Fibroblast of the aortic adventitia (primary cell): ENCODE results near the gene MVB12A. TPM values are rescaled to one million over a fixed set of nuclear protein-coding genes. Genes with fewer than 3 reads are reported as not detected.

ENCODE experiments used
- DNase-seq: peaks from one replicate; pipeline ENCODE4 v3.0.0-alpha.2; 2010; ENCODE audit warnings: low read depth
- H3K4me3 ChIP-seq: 2 replicates; pipeline ENCODE4 v1.5.1; 2011; ENCODE audit warnings: low read depth, mild to moderate bottlenecking, control low read depth, low read length, moderate library complexity
- total RNA-seq: library from RNA; depleted of rRNA; stranded (reverse); fragments of >200 nt; gene quantifications from 2 replicates; pipeline ENCODE4 v1.2.3, GENCODE V29; 2012; ENCODE audit warnings: low replicate concordance
- TF ChIP-seq, protein P1 (sequence below): IDR thresholded peaks from 2 replicates; pipeline ENCODE4 v1.5.1; 2011; ENCODE audit warnings: mild to moderate bottlenecking, low read length, control low read depth, inconsistent platforms; ENCODE audit not compliant: insufficient read depth

MVB12A gene
- total RNA-seq, 1 donor = 47.5 TPM

DNA sequence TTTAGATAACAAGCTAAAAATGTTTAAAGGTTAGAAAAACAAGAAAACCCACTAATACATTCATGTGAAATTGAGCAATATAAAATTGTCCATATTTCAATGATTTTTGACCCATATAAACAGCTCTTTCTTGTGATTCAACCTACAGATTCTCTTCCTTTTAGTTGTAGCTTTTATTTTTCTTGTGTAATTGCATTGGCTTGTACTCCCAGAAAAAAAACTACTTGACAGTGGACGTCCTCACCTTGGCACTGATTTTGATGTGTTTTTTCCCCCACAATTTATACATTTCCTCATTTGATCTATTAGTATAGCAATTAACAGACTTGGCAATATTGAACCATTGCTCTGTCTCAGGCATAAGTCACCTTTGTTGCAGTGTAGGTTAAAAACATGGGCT is 30.6 kb upstream of the MVB12A start:
- TF ChIP-seq, protein P1, sequence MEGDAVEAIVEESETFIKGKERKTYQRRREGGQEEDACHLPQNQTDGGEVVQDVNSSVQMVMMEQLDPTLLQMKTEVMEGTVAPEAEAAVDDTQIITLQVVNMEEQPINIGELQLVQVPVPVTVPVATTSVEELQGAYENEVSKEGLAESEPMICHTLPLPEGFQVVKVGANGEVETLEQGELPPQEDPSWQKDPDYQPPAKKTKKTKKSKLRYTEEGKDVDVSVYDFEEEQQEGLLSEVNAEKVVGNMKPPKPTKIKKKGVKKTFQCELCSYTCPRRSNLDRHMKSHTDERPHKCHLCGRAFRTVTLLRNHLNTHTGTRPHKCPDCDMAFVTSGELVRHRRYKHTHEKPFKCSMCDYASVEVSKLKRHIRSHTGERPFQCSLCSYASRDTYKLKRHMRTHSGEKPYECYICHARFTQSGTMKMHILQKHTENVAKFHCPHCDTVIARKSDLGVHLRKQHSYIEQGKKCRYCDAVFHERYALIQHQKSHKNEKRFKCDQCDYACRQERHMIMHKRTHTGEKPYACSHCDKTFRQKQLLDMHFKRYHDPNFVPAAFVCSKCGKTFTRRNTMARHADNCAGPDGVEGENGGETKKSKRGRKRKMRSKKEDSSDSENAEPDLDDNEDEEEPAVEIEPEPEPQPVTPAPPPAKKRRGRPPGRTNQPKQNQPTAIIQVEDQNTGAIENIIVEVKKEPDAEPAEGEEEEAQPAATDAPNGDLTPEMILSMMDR = no peak
- DNase-seq = no peak
- no peak overlapping the region for H3K4me3 ChIP-seq

DNA sequence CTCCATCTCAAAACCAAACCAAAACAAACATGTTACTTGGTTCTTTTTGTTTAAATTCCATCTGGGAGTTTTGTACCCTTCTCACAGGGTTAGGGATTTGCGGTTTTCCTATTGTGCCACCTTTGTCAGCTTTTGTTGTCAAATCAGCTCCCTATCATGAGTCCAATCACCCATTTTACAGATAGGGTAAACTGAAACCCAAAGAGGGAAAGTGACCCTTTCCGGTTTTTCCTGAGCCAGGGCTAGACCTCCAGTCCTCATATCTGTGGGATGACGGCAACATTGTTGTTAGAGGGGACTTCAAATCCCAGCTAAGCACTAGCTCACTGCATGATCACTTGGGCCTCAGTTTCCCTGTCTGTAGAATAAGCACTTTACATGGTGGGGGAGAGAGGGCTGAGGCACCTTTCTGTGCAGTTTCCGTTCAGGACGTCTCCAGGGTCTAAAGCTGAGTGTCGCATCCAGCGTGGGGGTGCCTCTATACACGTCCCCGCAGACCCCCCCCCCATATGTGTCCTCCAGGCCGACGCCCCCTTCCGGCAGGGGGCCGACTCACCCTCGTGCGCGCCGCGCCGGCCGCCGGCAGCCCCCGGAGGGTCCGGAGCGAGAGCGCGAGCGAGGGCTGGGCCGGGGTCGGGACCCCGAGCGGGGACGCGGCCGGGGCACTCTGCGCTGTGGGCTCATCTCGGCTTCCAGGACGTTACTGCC is 29.7 kb upstream of the MVB12A start:
- peak overlapping the region; percentile 65 for H3K4me3 ChIP-seq
- TF ChIP-seq, protein P1 = no peak
- no peak for DNase-seq

DNA sequence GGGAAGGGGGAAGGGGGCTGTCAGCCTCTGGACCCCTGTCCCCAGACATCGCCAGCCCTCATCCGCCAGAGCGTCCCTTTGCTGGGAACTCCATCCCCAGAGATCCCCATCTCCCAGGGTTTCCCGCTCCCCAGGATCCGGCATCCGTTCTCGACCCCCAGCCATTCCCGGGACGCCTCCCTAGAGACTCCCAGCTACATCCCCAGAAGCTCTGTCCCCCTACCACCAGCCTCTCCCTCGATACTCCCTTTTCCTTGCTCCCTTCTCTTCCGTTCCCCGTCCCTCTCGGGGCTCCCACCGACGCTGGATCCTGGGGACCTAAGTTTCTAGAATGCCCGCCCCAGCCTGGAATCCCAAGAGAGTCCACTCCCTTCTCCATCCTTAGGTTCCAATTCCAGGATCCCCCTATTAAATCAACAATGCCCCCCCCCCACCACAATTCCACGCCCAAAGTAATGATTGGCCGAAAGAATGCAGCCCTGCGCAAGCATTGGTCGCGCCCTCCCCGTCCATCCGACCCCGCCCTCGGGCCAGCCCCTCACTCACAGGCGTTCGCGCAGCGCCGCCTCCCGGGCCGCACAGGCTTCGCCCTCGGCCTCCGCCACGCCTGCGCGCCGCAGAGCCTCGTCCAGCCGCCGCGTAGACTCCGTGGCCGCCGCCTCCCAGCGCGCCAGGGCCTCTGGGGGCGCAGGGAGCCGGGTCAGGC is 29.0 kb upstream of the MVB12A start:
- TF ChIP-seq, protein P1 = peak; percentile 62
- DNase-seq = peak; percentile 83
- H3K4me3 ChIP-seq = peak overlapping the region; percentile 65

DNA sequence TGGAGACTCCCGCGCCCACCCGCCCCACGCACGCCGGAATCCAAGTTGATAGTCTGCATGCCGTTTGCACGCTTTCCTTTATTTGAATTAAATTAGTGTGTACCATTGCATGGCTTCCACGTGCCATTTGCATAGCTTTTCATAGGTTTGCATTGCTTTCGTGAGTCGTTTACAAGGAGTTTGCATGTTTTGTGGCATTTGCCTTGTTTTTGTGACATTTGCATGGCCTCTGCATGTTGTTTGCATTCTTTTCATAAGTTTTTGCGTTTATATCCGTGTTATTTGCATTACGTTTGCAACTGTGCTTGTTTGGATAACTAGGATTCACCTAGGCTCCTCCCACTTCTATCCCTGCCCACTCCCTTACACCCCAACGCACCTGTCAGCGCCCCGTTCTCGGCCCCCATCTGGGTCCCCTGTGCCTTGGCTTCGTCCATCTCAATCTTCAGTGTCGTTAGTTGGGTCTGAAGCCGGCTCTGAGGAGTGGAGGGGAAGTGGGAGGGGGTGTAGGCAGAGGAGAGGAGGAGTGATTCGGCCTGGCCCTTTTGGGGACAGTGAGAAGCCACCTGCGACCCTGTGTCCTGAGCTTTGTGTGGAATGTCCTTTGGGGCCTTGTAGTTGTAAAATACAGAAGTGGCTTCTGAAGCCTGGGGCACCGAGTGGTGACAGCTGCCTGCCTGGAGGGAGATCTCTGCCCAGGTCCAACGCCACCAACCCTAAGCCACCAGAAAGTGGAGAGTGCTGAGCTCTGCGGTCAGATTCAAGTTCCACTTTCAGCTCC is 28.3 kb upstream of the MVB12A start:
- TF ChIP-seq, protein P1 = no peak
- no peak for DNase-seq
- H3K4me3 ChIP-seq = peak overlapping the region; percentile 31

DNA sequence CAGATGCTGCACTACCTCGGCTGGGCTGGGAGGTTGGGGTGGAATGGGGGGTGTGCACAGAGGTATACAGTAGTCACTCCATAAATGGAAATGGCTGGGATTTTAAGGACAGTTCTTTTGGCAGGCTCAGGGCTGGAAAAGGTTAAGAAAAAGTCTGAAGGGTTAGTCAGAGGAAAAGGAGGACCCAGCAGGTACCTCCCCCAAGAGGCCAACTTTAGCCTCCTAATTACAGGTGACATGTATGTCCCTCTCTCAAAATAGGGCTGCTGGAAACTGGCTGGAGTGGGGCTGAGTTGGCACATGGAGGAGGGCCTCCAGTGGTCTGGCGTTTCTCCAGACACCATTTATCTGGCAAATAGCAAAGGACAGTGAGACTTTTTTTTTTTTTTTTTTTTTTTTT is 26.8 kb upstream of the MVB12A start:
- DNase-seq = no peak

DNA sequence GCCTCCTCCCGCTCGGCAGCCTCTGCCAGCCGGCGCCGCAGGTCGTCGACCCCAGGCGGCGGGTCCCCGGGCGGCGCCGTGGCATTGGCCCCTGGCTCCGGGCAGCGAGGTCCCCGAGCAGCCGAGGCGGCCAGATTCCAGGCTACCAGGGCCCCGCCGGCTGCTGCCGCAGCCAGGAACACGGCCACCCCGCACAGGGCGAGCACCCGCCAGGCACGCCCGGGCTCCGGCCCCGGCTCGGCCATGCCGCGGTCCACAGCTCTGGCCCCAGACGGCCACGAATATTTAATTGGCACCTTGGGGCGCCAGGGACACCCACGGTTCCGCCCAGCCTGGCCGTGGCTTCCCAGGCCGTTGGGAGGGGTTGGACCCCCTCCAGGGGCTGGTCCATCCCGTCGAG is 25.9 kb upstream of the MVB12A start, which contains the start of gene CCDC194:
Gene CCDC194 (minus strand): TSS at position 283 of the 400 bp plus-strand sequence. CDS start 38 bp downstream, at position 245.
- H3K4me3 ChIP-seq = no peak within 1 kb of the TSS
- DNase-seq = no peak
- TF ChIP-seq, protein P1 = no peak

More for the DNA sequence above, 26.8 kb upstream of the MVB12A start:
- TF ChIP-seq, protein P1 = no peak
- H3K4me3 ChIP-seq = no peak overlapping the region
